ENCODE results near the gene SLC22A17. TPM values are rescaled to one million over a fixed set of nuclear protein-coding genes. Genes with fewer than 3 reads are reported as not detected.

SLC22A17 gene
- total RNA-seq, 1 donor from 2014 or later, result 42.4 TPM

DNA sequence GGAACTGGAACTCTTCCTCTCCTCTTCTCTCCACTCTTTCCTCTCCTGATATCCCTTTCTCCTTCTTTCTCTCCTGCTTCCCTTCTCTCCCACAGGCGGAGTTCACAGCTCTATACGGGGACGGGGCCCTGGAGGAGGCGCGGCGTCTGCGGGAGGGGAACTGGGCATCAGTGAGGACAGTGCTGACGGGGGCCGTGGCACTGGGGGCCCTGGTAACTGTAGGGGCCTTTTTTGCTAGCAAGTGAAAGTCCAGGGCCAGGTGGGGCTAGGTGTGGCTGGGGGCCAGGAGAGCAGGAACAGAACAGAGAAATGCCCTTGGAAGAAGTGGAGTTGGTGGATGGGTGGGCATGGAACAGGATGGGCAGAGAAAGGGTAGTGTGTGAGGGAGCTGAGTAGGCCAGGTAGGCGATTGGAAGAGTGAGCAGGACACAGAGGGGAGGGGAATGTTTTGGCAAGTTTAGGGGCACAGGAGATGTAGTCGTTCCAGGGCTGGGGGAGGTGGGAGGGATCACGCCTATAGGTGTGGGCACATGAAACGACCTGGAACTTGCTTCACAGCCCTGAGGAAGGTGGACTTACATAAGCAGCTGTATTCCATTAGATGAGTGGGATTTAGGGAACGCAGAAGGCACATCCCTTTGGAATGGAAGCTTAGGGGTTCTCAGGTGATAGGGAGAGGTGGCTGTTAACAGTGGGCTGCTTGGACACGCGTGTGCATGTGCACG lies 43.8 kb downstream of the SLC22A17 start:
- no peak for DNase-seq (ENCODE audit: low read depth, low spot score)
- Mint-ChIP-seq H3K27me3 (ENCODE audit: low read depth) (no peaks in the 10 kb centered on the region), H3K27ac (ENCODE audit: unreplicated experiment) (peak overlapping the region; percentile 78), H3K9me3 (no peaks in the 10 kb centered on the region), H3K4me1 (peaks cover 33% of the 10 kb centered on the region), H3K36me3 (ENCODE audit: low read depth) (no peaks in the 10 kb centered on the region), H3K4me3 (peak overlapping the region; percentile 66)
- TF ChIP-seq, protein P1, sequence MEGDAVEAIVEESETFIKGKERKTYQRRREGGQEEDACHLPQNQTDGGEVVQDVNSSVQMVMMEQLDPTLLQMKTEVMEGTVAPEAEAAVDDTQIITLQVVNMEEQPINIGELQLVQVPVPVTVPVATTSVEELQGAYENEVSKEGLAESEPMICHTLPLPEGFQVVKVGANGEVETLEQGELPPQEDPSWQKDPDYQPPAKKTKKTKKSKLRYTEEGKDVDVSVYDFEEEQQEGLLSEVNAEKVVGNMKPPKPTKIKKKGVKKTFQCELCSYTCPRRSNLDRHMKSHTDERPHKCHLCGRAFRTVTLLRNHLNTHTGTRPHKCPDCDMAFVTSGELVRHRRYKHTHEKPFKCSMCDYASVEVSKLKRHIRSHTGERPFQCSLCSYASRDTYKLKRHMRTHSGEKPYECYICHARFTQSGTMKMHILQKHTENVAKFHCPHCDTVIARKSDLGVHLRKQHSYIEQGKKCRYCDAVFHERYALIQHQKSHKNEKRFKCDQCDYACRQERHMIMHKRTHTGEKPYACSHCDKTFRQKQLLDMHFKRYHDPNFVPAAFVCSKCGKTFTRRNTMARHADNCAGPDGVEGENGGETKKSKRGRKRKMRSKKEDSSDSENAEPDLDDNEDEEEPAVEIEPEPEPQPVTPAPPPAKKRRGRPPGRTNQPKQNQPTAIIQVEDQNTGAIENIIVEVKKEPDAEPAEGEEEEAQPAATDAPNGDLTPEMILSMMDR (conservative IDR thresholded peaks at IDR 0.05), result no peak

DNA sequence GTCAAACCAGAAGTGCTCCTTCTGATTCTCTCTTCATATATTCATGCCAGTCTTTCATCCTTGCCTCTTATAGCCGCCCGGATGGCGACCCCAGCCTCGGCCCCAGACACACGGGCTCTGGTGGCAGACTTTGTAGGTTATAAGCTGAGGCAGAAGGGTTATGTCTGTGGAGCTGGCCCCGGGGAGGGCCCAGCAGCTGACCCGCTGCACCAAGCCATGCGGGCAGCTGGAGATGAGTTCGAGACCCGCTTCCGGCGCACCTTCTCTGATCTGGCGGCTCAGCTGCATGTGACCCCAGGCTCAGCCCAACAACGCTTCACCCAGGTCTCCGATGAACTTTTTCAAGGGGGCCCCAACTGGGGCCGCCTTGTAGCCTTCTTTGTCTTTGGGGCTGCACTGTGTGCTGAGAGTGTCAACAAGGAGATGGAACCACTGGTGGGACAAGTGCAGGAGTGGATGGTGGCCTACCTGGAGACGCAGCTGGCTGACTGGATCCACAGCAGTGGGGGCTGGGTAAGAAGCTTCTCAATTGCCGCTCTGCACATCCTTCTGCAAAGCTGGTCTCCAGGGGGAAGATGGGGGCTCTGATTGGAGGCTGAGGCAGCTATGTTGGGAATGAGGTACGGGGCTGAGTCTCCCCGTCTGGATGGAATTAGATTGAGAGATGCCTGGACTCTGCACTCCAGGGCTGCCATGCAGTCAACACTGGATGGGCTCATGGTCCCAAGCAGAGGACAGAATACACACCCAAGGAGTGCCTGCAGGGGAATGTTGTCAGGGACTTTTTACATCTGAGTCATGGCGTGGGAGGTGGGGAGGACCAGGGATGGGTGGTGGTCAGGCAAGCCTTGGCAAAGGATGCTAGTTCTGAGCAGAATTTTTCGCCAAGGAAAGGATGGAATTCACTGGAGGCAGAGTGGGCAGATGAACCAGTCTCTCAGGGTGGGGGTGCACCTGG lies 44.7 kb downstream of the SLC22A17 start:
- no peak for DNase-seq (ENCODE audit: low read depth, low spot score)
- TF ChIP-seq, protein P1 (conservative IDR thresholded peaks at IDR 0.05), result no peak
- Mint-ChIP-seq H3K9me3 (no peaks in the 10 kb centered on the region), H3K4me1 (peaks cover 37% of the 10 kb centered on the region), H3K27me3 (ENCODE audit: low read depth) (no peaks in the 10 kb centered on the region), H3K36me3 (ENCODE audit: low read depth) (no peaks in the 10 kb centered on the region), H3K4me3 (peak overlapping the region; percentile 93), H3K27ac (ENCODE audit: unreplicated experiment) (no peak overlapping the region)

DNA sequence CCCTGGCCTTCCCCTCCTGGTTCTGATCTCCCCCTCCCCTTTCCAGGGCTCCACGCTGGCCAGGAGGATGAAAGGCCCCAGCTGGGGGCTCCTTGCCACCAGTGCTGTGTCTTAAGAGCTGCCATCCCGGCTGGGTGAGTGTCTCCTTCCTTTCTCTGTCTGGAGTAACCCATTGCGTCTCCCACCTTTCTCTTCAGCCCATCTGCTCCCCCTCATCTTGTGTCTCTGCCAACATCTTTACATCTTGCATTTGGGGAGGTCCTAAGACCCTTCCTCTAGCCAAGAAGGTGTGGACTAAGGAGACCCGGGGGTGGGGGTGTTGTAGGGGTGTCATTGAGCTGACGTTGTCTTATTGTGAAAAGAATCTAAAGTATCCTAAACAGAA lies 45.5 kb downstream of the SLC22A17 start:
- H3K36me3 Mint-ChIP-seq (ENCODE audit: low read depth), result no peaks in the 10 kb centered on the region
- TF ChIP-seq, protein P1 (conservative IDR thresholded peaks at IDR 0.05), result no peak
- no peaks in the 10 kb centered on the region for H3K9me3 Mint-ChIP-seq
- DNase-seq (ENCODE audit: low read depth, low spot score), result no peak
- H3K4me1 Mint-ChIP-seq, result peaks cover 42% of the 10 kb centered on the region
- peak overlapping the region; percentile 96 for H3K27ac Mint-ChIP-seq (ENCODE audit: unreplicated experiment)
- no peaks in the 10 kb centered on the region for H3K27me3 Mint-ChIP-seq (ENCODE audit: low read depth)
- peak overlapping the region; percentile 93 for H3K4me3 Mint-ChIP-seq

DNA sequence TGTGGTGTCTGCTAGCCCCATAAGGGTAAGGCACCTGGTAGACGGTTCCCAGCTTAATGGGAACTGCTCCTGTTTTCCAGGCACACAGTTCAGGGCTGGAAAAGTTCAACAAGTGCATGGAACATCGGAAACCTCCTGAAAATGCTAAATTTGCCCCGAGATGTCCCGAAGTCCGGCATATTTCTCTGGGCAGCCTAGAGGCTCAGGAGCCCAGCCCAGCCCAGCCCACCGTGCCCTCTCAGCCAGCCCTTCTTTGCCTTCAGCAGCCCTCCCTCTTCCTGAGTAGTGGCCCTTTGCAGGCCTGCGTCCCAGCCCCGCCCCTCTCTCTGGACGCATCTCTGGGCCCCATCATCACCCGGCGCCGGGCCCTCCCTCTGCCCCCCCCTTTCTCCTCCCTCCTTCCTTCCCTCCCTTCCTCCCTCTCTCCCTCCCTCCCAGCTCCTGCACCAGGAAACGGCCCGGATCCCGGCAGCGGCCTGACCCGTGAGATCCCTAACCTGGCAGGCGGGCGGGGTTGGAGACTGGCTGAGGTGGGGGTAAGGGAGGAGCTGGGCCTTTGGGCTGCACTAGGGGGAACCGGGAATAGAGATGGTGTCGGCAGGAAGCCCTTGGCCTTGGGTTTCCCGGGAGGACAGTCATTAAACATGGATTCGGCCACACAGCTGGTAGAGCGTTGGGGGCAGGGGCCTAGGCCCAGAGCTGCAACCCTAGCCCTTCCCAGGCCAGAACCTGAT lies 46.1 kb downstream of the SLC22A17 start, which contains the start of gene BCL2L2:
Gene BCL2L2, plus strand, starts transcription at position 422 of the 734 bp plus-strand sequence. CDS start 935 bp downstream, outside the sequence.
- Mint-ChIP-seq H3K27ac (ENCODE audit: unreplicated experiment) (peak within 1 kb of the TSS; percentile 96), H3K4me1 (peaks cover 42% of the 10 kb centered on the region), H3K27me3 (ENCODE audit: low read depth) (no peaks in the 10 kb centered on the region), H3K4me3 (peak within 1 kb of the TSS; percentile 93), H3K9me3 (no peaks in the 10 kb centered on the region), H3K36me3 (ENCODE audit: low read depth) (no peaks in the 10 kb centered on the region)
- peak; percentile 76 for DNase-seq (ENCODE audit: low read depth, low spot score)
- TF ChIP-seq, protein P1 (conservative IDR thresholded peaks at IDR 0.05), result no peak
